Endothelial cell of umbilical vein (primary cell): ENCODE results near the gene NDUFS8. TPM values are rescaled to one million over a fixed set of nuclear protein-coding genes. Genes with fewer than 3 reads are reported as not detected.

Experiments
- BruUV-seq: library from RNA; stranded (reverse); fragments of 400-500 nt; replicated peaks from 2 replicates; lab custom pipeline; 2021; lab: Mats Ljungman, UMichigan
- CTCF ChIA-PET: fragments of 300-600, 350-600 bp; sonication (Branson Sonifier 250); formaldehyde crosslinking; loops from one replicate; lab custom pipeline; 2021; ENCODE audit warnings: antibody characterized with exemption, inconsistent platforms; lab: Charles Lee
- POLR2A ChIA-PET: fragments of 300-600, 350-600 bp; sonication (Branson Sonifier 250); formaldehyde crosslinking; loops from one replicate; lab custom pipeline; 2021; ENCODE audit warnings: antibody characterized with exemption, inconsistent platforms; lab: Charles Lee
- DNase-seq: peaks from one replicate; pipeline ENCODE4 v3.0.0-alpha.2; 2011; ENCODE audit warnings: low read depth, low spot score
- FAIRE-seq: peaks from 2 replicates; lab custom pipeline; 2011; peaks lifted over from hg19 to GRCh38; lab: Jason Lieb, UNC
- H2AFZ ChIP-seq: 2 replicates; pipeline ENCODE4 v1.6.0; 2012; ENCODE audit warnings: low read depth, low read length, control low read depth, inconsistent platforms
- H3K27ac ChIP-seq: 2 replicates; pipeline ENCODE4 v1.5.1; 2011; ENCODE audit warnings: low read depth, mild to moderate bottlenecking, control low read depth, low read length, moderate library complexity; ENCODE audit not compliant: insufficient read depth
- H3K27me3 ChIP-seq, 2 experiments: 2 replicates each; pipeline versions ENCODE4 v1.6.0 to v1.6.1; 2011; ENCODE audit warnings: low read length in 2 of 2, mixed read lengths in 1 of 2; ENCODE audit not compliant: control insufficient read depth in 2 of 2, insufficient read depth in 2 of 2
- H3K36me3 ChIP-seq, 2 experiments: 2 replicates in 1 of 2; 3 replicates in 1 of 2; pipeline ENCODE4 v1.5.1; 2011; ENCODE audit warnings: low read length in 2 of 2, mild to moderate bottlenecking in 1 of 2, moderate library complexity in 1 of 2; ENCODE audit not compliant: control insufficient read depth in 2 of 2, insufficient read depth in 2 of 2; ENCODE audit errors: extremely low read depth in 1 of 2
- H3K4me1 ChIP-seq: 3 replicates; pipeline ENCODE4 v1.5.1; 2011; ENCODE audit warnings: mild to moderate bottlenecking, low read length; ENCODE audit not compliant: control insufficient read depth, insufficient read depth; ENCODE audit errors: extremely low read depth
- H3K4me2 ChIP-seq: 2 replicates; pipeline ENCODE4 v1.6.1; 2011; ENCODE audit warnings: low read length, control low read depth, mixed read lengths; ENCODE audit not compliant: insufficient read depth
- H3K4me3 ChIP-seq, 3 experiments: fragments of 200-600 bp in 1 of 3; sonication (generic), shearing (Covaris generic) in 1 of 3; replicated peaks in 1 of 3; 2 replicates each; pipeline ENCODE4 v1.5.1; 2011 to 2016; ENCODE audit warnings: control low read depth in 3 of 3, low read length in 3 of 3, mild to moderate bottlenecking in 2 of 3, inconsistent platforms in 1 of 3, low read depth in 1 of 3, moderate library complexity in 1 of 3; ENCODE audit not compliant: insufficient read depth in 1 of 3
- H3K79me2 ChIP-seq: 2 replicates; pipeline ENCODE4 v1.6.0; 2012; ENCODE audit warnings: low read length, inconsistent platforms; ENCODE audit not compliant: control insufficient read depth, insufficient read depth
- H3K9ac ChIP-seq: replicated peaks from 2 replicates; pipeline ENCODE3; 2011; ENCODE audit warnings: low read length, control low read depth; ENCODE audit not compliant: insufficient read depth; ENCODE audit errors: extremely low read depth
- H3K9me1 ChIP-seq: replicated peaks from 3 replicates; pipeline ENCODE4 v1.6.0; 2011; ENCODE audit warnings: mild to moderate bottlenecking, low read length; ENCODE audit not compliant: control insufficient read depth, insufficient read depth; ENCODE audit errors: extremely low read depth
- H3K9me3 ChIP-seq: replicated peaks from 2 replicates; pipeline ENCODE4 v1.5.1; 2012; ENCODE audit warnings: low read length, inconsistent platforms; ENCODE audit not compliant: control insufficient read depth, insufficient read depth
- H4K20me1 ChIP-seq: replicated peaks from 2 replicates; pipeline ENCODE3; 2011; ENCODE audit warnings: mild to moderate bottlenecking, low read length; ENCODE audit not compliant: control insufficient read depth, insufficient read depth; ENCODE audit errors: extremely low read depth
- CTCF ChIP-seq, 2 donors: IDR thresholded peaks; 1 replicate in 1 of 2; 2 replicates in 1 of 2; pipeline ENCODE4 v1.5.1; 2011; ENCODE audit warnings: low read length in 2 of 2, mild to moderate bottlenecking in 2 of 2, moderate library complexity in 2 of 2, control low read depth in 1 of 2, inconsistent platforms in 1 of 2, low read depth in 1 of 2; ENCODE audit not compliant: insufficient read depth in 1 of 2; ENCODE audit errors: extremely low read depth in 1 of 2
- EZH2 ChIP-seq: IDR thresholded peaks from 2 replicates; pipeline ENCODE4 v1.6.1; 2012; ENCODE audit warnings: borderline replicate concordance, low read depth, mild to moderate bottlenecking, moderate library complexity, low read length, inconsistent platforms; ENCODE audit not compliant: severe bottlenecking
- FOS ChIP-seq: IDR thresholded peaks from 2 replicates; pipeline ENCODE4 v1.6.1; 2011; ENCODE audit warnings: mild to moderate bottlenecking, low read length, moderate library complexity, borderline replicate concordance; ENCODE audit not compliant: insufficient read depth
- GATA2 ChIP-seq: IDR thresholded peaks from 2 replicates; pipeline ENCODE4 v1.7.0; 2011; ENCODE audit warnings: low read depth, mild to moderate bottlenecking, moderate library complexity, mixed read lengths, low read length; ENCODE audit not compliant: insufficient read length, insufficient read depth
- JUN ChIP-seq: IDR thresholded peaks from 2 replicates; pipeline ENCODE4 v1.6.1; 2011; ENCODE audit warnings: borderline replicate concordance, low read depth; ENCODE audit not compliant: insufficient read length, insufficient read depth
- MAX ChIP-seq: IDR thresholded peaks from 2 replicates; pipeline ENCODE4 v1.6.1; 2011; ENCODE audit not compliant: insufficient read depth, insufficient read length
- MYC ChIP-seq: IDR thresholded peaks from one replicate; pipeline ENCODE4 v1.6.1; 2011; ENCODE audit warnings: mild to moderate bottlenecking, low read depth, low read length
- POLR2A ChIP-seq: IDR thresholded peaks from 2 replicates; pipeline ENCODE4 v1.6.1; 2012; ENCODE audit warnings: low read depth, mild to moderate bottlenecking, control low read depth, low read length
- POLR2AphosphoS5 ChIP-seq: IDR thresholded peaks from 2 replicates; pipeline ENCODE4 v1.6.1; 2012; ENCODE audit warnings: low read depth, mild to moderate bottlenecking, control low read depth, low read length, moderate library complexity; ENCODE audit not compliant: insufficient read depth
- dilution Hi-C: fragments of 300-500 bp; cut with MboI; formaldehyde crosslinking; loops from one replicate; pipeline ENCODE4 v1.15.0; 2019; ENCODE audit warnings: low sequenced_read_pairs; ENCODE audit not compliant: extremely low pct_ligation_motif_present
- intact Hi-C: fragments of 100-400 bp; cut with micrococcal nuclease; formaldehyde crosslinking; loops from one replicate; pipeline ENCODE4 v1.10.0; 2022
- polyA plus RNA-seq, 4 experiments: library from polyadenylated mRNA; depleted of rRNA in 3 of 4; stranded (reverse) in 3 of 4; unstranded in 1 of 4; fragments of >200 nt; gene quantifications; 2 replicates each; pipeline versions ENCODE4 v1.2.1 to v1.2.3, GENCODE V29; 2011 to 2012; ENCODE audit warnings: missing spikeins in 1 of 4
- total RNA-seq: library from RNA; stranded (reverse); gene quantifications from 2 replicates; pipeline ENCODE4 v1.2.3, GENCODE V29; 2021

Gene NDUFS8
- total and polyA plus RNA-seq, 2 donors (not counting 3 experiments of a cell fraction or from before 2014, with no cell fraction given), result 166 to 170 TPM

GRCh38 chr11:68080860-68081259, 50.4 kb downstream of the NDUFS8 start:
- BruUV-seq, result no TSS peak
- no peak for FAIRE-seq
- dilution Hi-C loops, result no loop called here

More at GRCh38 chr11:68080860-68081259, 50.4 kb downstream of the NDUFS8 start:
- Histone ChIP-seq H3K4me3 (no peak overlapping the region), H3K4me2 (no peak overlapping the region), H3K27ac (no peak overlapping the region), H3K27me3 (no peaks in the 10 kb centered on the region), H3K4me1 (no peaks in the 10 kb centered on the region), H3K9me1 (no peaks in the 10 kb centered on the region), H3K36me3 (peaks cover 0 to 9% of the 10 kb centered on the region in 2 experiments), H3K79me2 (no peaks in the 10 kb centered on the region), H2AFZ (no peak overlapping the region), H3K9ac (no peak overlapping the region), H4K20me1 (no peaks in the 10 kb centered on the region), H3K9me3 (no peaks in the 10 kb centered on the region)
- ChIA-PET CTCF (interaction anchor here (1.1 kb wide), 1 partner anchor 57 kb away, joined by 4 read pairs; no protein-coding TSS in a partner anchor), POLR2A (no interaction called here)
- no peak for DNase-seq
- TF ChIP-seq MAX (no peak), POLR2AphosphoS5 (no peak), CTCF (IDR thresholded peaks at IDR 0.05; ENCODE audit: extremely low read depth in 1 of 2, insufficient read depth in 1 of 2, low read depth in 1 of 2, low read length in 2 of 2) (no peak), EZH2 (no peak), GATA2 (no peak), JUN (no peak), MYC (no peak), POLR2A (no peak), FOS (no peak)
- intact Hi-C loops, result no loop called here
